Effector memory CD4-positive, alpha-beta T cell (primary cell): Measurements from ENCODE around the gene RAD23A.

ENCODE experiments used
- DNase-seq, 3 donors: peaks; one replicate each; pipeline ENCODE4 v3.0.0-alpha.2; 2020
- H3K27ac ChIP-seq: 2 replicates; pipeline ENCODE4 v1.7.0; 2013; ENCODE audit warnings: mild to moderate bottlenecking, low read length, moderate library complexity; ENCODE audit not compliant: insufficient read depth, poor library complexity, severe bottlenecking
- H3K27me3 ChIP-seq: replicated peaks from 2 replicates; pipeline ENCODE4 v1.7.0; 2013; ENCODE audit warnings: mild to moderate bottlenecking, low read length; ENCODE audit not compliant: insufficient read depth, control insufficient read depth, poor library complexity, severe bottlenecking
- H3K36me3 ChIP-seq: 2 replicates; pipeline ENCODE4 v1.7.0; 2013; ENCODE audit warnings: mild to moderate bottlenecking, low read length, moderate library complexity; ENCODE audit not compliant: control insufficient read depth, insufficient read depth
- H3K4me1 ChIP-seq: 2 replicates; pipeline ENCODE4 v1.7.0; 2013; ENCODE audit warnings: low read length, mild to moderate bottlenecking; ENCODE audit not compliant: control insufficient read depth, insufficient read depth, poor library complexity, severe bottlenecking
- H3K4me3 ChIP-seq: 2 replicates; pipeline ENCODE4 v1.7.0; 2013; ENCODE audit warnings: low read length, low read depth, mild to moderate bottlenecking; ENCODE audit not compliant: insufficient read depth, poor library complexity, severe bottlenecking
- H3K9me3 ChIP-seq: 2 replicates; pipeline ENCODE4 v1.7.0; 2013; ENCODE audit warnings: mild to moderate bottlenecking, low read length, moderate library complexity; ENCODE audit not compliant: control insufficient read depth

The RAD23A gene

GRCh38 chr19:12921047-12921446, 24.6 kb upstream of the RAD23A start:
- Histone ChIP-seq H3K27ac (no peak overlapping the region), H3K4me3 (no peak overlapping the region), H3K4me1 (peaks cover 5% of the 10 kb centered on the region), H3K9me3 (no peaks in the 10 kb centered on the region), H3K27me3 (no peaks in the 10 kb centered on the region), H3K36me3 (peaks cover 33% of the 10 kb centered on the region)
- no peak for DNase-seq

GRCh38 chr19:12922959-12923358, 22.7 kb upstream of the RAD23A start:
- no peak overlapping the region for H3K4me3 ChIP-seq
- no peaks in the 10 kb centered on the region for H3K27me3 ChIP-seq
- no peak overlapping the region for H3K27ac ChIP-seq
- no peak for DNase-seq
- peaks cover 5% of the 10 kb centered on the region for H3K4me1 ChIP-seq
- peaks cover 47% of the 10 kb centered on the region for H3K36me3 ChIP-seq
- H3K9me3 ChIP-seq = no peaks in the 10 kb centered on the region

GRCh38 chr19:12924621-12925310, 20.9 kb upstream of the RAD23A start:
- Histone ChIP-seq H3K9me3 (no peaks in the 10 kb centered on the region), H3K4me1 (no peaks in the 10 kb centered on the region), H3K4me3 (no peak overlapping the region), H3K27me3 (no peaks in the 10 kb centered on the region), H3K27ac (no peak overlapping the region), H3K36me3 (peaks cover 61% of the 10 kb centered on the region)
- DNase-seq = no peak

GRCh38 chr19:12930002-12930645, 15.5 kb upstream of the RAD23A start:
- Histone ChIP-seq H3K27me3 (no peaks in the 10 kb centered on the region), H3K9me3 (no peaks in the 10 kb centered on the region), H3K36me3 (peaks cover 43% of the 10 kb centered on the region), H3K27ac (no peak overlapping the region), H3K4me3 (no peak overlapping the region), H3K4me1 (peaks cover 8% of the 10 kb centered on the region)
- no peak for DNase-seq

GRCh38 chr19:12932392-12933286, 13.0 kb upstream of the RAD23A start:
- H3K4me3 ChIP-seq = peak overlapping the region; percentile 76

GRCh38 chr19:12933287-12934072, 12.2 kb upstream of the RAD23A start, which contains the start of gene FARSA:
FARSA (minus strand) TSS chr19:12933711; CDS start chr19:12933696, 15 bp downstream.
- Histone ChIP-seq H3K36me3 (peaks cover 21% of the 10 kb centered on the region), H3K27me3 (no peaks in the 10 kb centered on the region), H3K4me3 (peak within 1 kb of the TSS; percentile 76), H3K27ac (peak within 1 kb of the TSS; percentile 64), H3K4me1 (peaks cover 16% of the 10 kb centered on the region), H3K9me3 (no peaks in the 10 kb centered on the region)
- peak; percentile 78 to 85 (median 81) for DNase-seq

More at GRCh38 chr19:12932392-12933286, 13.0 kb upstream of the RAD23A start:
- Histone ChIP-seq H3K27ac (no peak overlapping the region), H3K27me3 (no peaks in the 10 kb centered on the region), H3K4me1 (peaks cover 12% of the 10 kb centered on the region), H3K9me3 (no peaks in the 10 kb centered on the region), H3K36me3 (peaks cover 27% of the 10 kb centered on the region)
- DNase-seq = no peak

GRCh38 chr19:12935071-12935470, 10.6 kb upstream of the RAD23A start:
- Histone ChIP-seq H3K4me3 (no peak overlapping the region), H3K27me3 (no peaks in the 10 kb centered on the region), H3K36me3 (peaks cover 12% of the 10 kb centered on the region), H3K4me1 (peaks cover 26% of the 10 kb centered on the region), H3K9me3 (no peaks in the 10 kb centered on the region), H3K27ac (no peak overlapping the region)
- DNase-seq = no peak

GRCh38 chr19:12936582-12936981, 9.1 kb upstream of the RAD23A start:
- H3K36me3 ChIP-seq = peaks cover 18% of the 10 kb centered on the region
- H3K4me1 ChIP-seq = peaks cover 33% of the 10 kb centered on the region
- H3K27ac ChIP-seq = no peak overlapping the region
- no peaks in the 10 kb centered on the region for H3K27me3 ChIP-seq
- H3K4me3 ChIP-seq = no peak overlapping the region
- DNase-seq = no peak
- H3K9me3 ChIP-seq = no peaks in the 10 kb centered on the region

- no peak for DNase-seq
- H3K4me3 ChIP-seq = peak overlapping the region; percentile 52
- no peaks in the 10 kb centered on the region for H3K9me3 ChIP-seq
- H3K27me3 ChIP-seq = no peaks in the 10 kb centered on the region
- H3K36me3 ChIP-seq = peaks cover 24% of the 10 kb centered on the region
- H3K27ac ChIP-seq = peak overlapping the region; percentile 34
- H3K4me1 ChIP-seq = peaks cover 33% of the 10 kb centered on the region
Measured at GRCh38 chr19:12937093-12937926, 8.4 kb upstream of the RAD23A start.
